Neural progenitor cell (in vitro differentiated cells): ENCODE measurements around the gene CDH23. TPM values are rescaled to one million over a fixed set of nuclear protein-coding genes. Genes with fewer than 3 reads are reported as not detected.

ENCODE experiments used
- DNase-seq: peaks from one replicate; pipeline ENCODE4 v3.0.0-alpha.2; 2016; ENCODE audit warnings: low spot score
- H2AFZ ChIP-seq: fragments of 200-600 bp; sonication (generic); replicated peaks from 2 replicates; pipeline ENCODE4 v1.6.1; 2016; ENCODE audit warnings: antibody characterized with exemption
- H3F3A ChIP-seq: fragments of 200-600 bp; sonication (generic); 2 replicates; pipeline ENCODE4 v1.6.1; 2016; ENCODE audit warnings: antibody characterized with exemption, low read depth
- H3K27ac ChIP-seq: fragments of 200-600 bp; sonication (generic); 2 replicates; pipeline ENCODE4 v1.5.1; 2016; ENCODE audit warnings: mild to moderate bottlenecking
- H3K27me3 ChIP-seq: fragments of 200-600 bp; sonication (generic); 2 replicates; pipeline ENCODE4 v1.6.1; 2016; ENCODE audit warnings: mild to moderate bottlenecking, moderate library complexity
- H3K36me3 ChIP-seq: fragments of 200-600 bp; sonication (generic); 2 replicates; pipeline ENCODE4 v1.5.1; 2016
- H3K4me1 ChIP-seq: fragments of 200-600 bp; sonication (generic); 2 replicates; pipeline ENCODE4 v1.6.1; 2016; ENCODE audit warnings: mixed run types
- H3K4me2 ChIP-seq: fragments of 200-600 bp; sonication (generic); 2 replicates; pipeline ENCODE4 v1.6.1; 2016
- H3K4me3 ChIP-seq: fragments of 200-600 bp; sonication (generic); 2 replicates; pipeline ENCODE4 v1.5.1; 2016
- H3K79me2 ChIP-seq: fragments of 200-600 bp; sonication (generic); 2 replicates; pipeline ENCODE4 v1.6.1; 2016; ENCODE audit warnings: low read depth
- H3K9ac ChIP-seq: fragments of 200-600 bp; sonication (generic); 2 replicates; pipeline ENCODE4 v1.6.1; 2016
- H3K9me3 ChIP-seq: fragments of 200-600 bp; sonication (generic); 2 replicates; pipeline ENCODE4 v1.5.1; 2016; ENCODE audit warnings: low read depth
- H4K20me1 ChIP-seq: fragments of 200-600 bp; sonication (generic); 2 replicates; pipeline ENCODE4 v1.6.1; 2016; ENCODE audit warnings: low read depth
- H3K27ac Mint-ChIP-seq: 3 replicates; pipeline ENCODE4 v1.8.0; 2021; ENCODE audit warnings: mixed read lengths
- H3K27me3 Mint-ChIP-seq: 2 replicates; pipeline ENCODE4 v1.8.0; 2022; ENCODE audit warnings: low read depth, mild to moderate bottlenecking, inconsistent platforms, moderate library complexity, mixed read lengths; ENCODE audit not compliant: insufficient read depth
- H3K36me3 Mint-ChIP-seq: 3 replicates; pipeline ENCODE4 v1.8.0; 2021; ENCODE audit warnings: mixed read lengths
- H3K4me1 Mint-ChIP-seq: 3 replicates; pipeline ENCODE4 v1.8.0; 2021; ENCODE audit warnings: mixed read lengths
- H3K4me3 Mint-ChIP-seq: 3 replicates; pipeline ENCODE4 v1.8.0; 2021; ENCODE audit warnings: mild to moderate bottlenecking, moderate library complexity, mixed read lengths
- H3K9me3 Mint-ChIP-seq: 3 replicates; pipeline ENCODE4 v1.8.0; 2020; ENCODE audit warnings: mixed read lengths
- CTCF ChIP-seq: fragments of 200-600 bp; sonication (generic); IDR thresholded peaks from 2 replicates; pipeline ENCODE4 v1.5.1; 2017; ENCODE audit warnings: antibody characterized with exemption, mild to moderate bottlenecking
- EZH2 ChIP-seq: fragments of 200-600 bp; sonication (generic); IDR thresholded peaks from 2 replicates; pipeline ENCODE4 v1.6.1; 2017; ENCODE audit warnings: antibody characterized with exemption, mild to moderate bottlenecking, moderate library complexity
- EZH2phosphoT487 ChIP-seq: fragments of 200-600 bp; sonication (generic); IDR thresholded peaks from 2 replicates; pipeline ENCODE4 v1.6.1; 2017; ENCODE audit warnings: antibody characterized with exemption
- total RNA-seq: library from RNA; depleted of rRNA; stranded (reverse); fragments of >200 nt; gene quantifications from 2 replicates; pipeline ENCODE4 v1.2.3, GENCODE V29; 2015; ENCODE audit warnings: low replicate concordance

CDH23 gene
- total RNA-seq, 1 donor from 2014 or later = 5.9 TPM

GRCh38 chr10:71625445-71626175 is 228.9 kb downstream of the CDH23 start:
- H3K4me3 Mint-ChIP-seq = no peak overlapping the region
- peaks cover 25% of the 10 kb centered on the region for H3K27me3 Mint-ChIP-seq
- H3K9ac ChIP-seq = no peak overlapping the region

GRCh38 chr10:71627230-71627939 is 230.7 kb downstream of the CDH23 start:
- H3K27ac Mint-ChIP-seq = peak overlapping the region; percentile 57
- no peaks in the 10 kb centered on the region for H3K36me3 Mint-ChIP-seq
- Histone ChIP-seq H3K9ac (no peak overlapping the region), H3K27me3 (no peaks in the 10 kb centered on the region), H3F3A (peaks cover 69% of the 10 kb centered on the region), H3K79me2 (no peaks in the 10 kb centered on the region), H3K36me3 (no peaks in the 10 kb centered on the region), H3K27ac (no peak overlapping the region), H3K4me1 (peaks cover 85% of the 10 kb centered on the region), H4K20me1 (no peaks in the 10 kb centered on the region), H3K9me3 (no peaks in the 10 kb centered on the region), H3K4me3 (no peak overlapping the region), H2AFZ (no peak overlapping the region), H3K4me2 (no peak overlapping the region)
- no peak for DNase-seq
- H3K4me1 Mint-ChIP-seq = peaks cover 85% of the 10 kb centered on the region
- no peak for TF ChIP-seq EZH2
- TF ChIP-seq EZH2phosphoT487 = no peak
- TF ChIP-seq CTCF = no peak
- peaks cover 25% of the 10 kb centered on the region for H3K27me3 Mint-ChIP-seq
- H3K9me3 Mint-ChIP-seq = no peaks in the 10 kb centered on the region
- peak overlapping the region; percentile 21 for H3K4me3 Mint-ChIP-seq

More at GRCh38 chr10:71625445-71626175, 228.9 kb downstream of the CDH23 start:
- Mint-ChIP-seq H3K27ac (peak overlapping the region; percentile 57), H3K36me3 (no peaks in the 10 kb centered on the region), H3K4me1 (peaks cover 86% of the 10 kb centered on the region), H3K9me3 (no peaks in the 10 kb centered on the region)
- no peak overlapping the region for H2AFZ ChIP-seq
- no peaks in the 10 kb centered on the region for H4K20me1 ChIP-seq
- peaks cover 84% of the 10 kb centered on the region for H3K4me1 ChIP-seq
- TF ChIP-seq CTCF = no peak
- TF ChIP-seq EZH2phosphoT487 = no peak
- no peak for TF ChIP-seq EZH2
- H3F3A ChIP-seq = peaks cover 69% of the 10 kb centered on the region
- no peak overlapping the region for H3K27ac ChIP-seq
- H3K4me3 ChIP-seq = no peak overlapping the region
- no peaks in the 10 kb centered on the region for H3K36me3 ChIP-seq
- H3K9me3 ChIP-seq = no peaks in the 10 kb centered on the region
- H3K4me2 ChIP-seq = peak overlapping the region; percentile 32
- peak; percentile 56 for DNase-seq
- H3K79me2 ChIP-seq = no peaks in the 10 kb centered on the region
- H3K27me3 ChIP-seq = no peaks in the 10 kb centered on the region

GRCh38 chr10:71627956-71628355 is 231.2 kb downstream of the CDH23 start:
- TF ChIP-seq EZH2phosphoT487 (no peak), CTCF (no peak), EZH2 (no peak)
- no peak overlapping the region for H3K4me3 Mint-ChIP-seq
- peaks cover 24% of the 10 kb centered on the region for H3K27me3 Mint-ChIP-seq

More at GRCh38 chr10:71627956-71628355, 231.2 kb downstream of the CDH23 start:
- Histone ChIP-seq H2AFZ (no peak overlapping the region), H3F3A (peaks cover 68% of the 10 kb centered on the region), H3K4me2 (no peak overlapping the region), H4K20me1 (no peaks in the 10 kb centered on the region), H3K36me3 (no peaks in the 10 kb centered on the region), H3K27me3 (no peaks in the 10 kb centered on the region), H3K79me2 (no peaks in the 10 kb centered on the region), H3K4me3 (no peak overlapping the region), H3K9ac (no peak overlapping the region), H3K9me3 (no peaks in the 10 kb centered on the region), H3K4me1 (peaks cover 85% of the 10 kb centered on the region), H3K27ac (no peak overlapping the region)
- no peak for DNase-seq
- Mint-ChIP-seq H3K4me1 (peaks cover 85% of the 10 kb centered on the region), H3K27ac (peak overlapping the region; percentile 57), H3K36me3 (no peaks in the 10 kb centered on the region), H3K9me3 (no peaks in the 10 kb centered on the region)
